ENCODE measurements around the gene NCKAP5.

NCKAP5 gene

GRCh38 chr2:132734961-132735360, 833.3 kb downstream of the NCKAP5 start:
- no peak for DNase-seq
- no peaks in the 10 kb centered on the region for H3K27me3 ChIP-seq (ENCODE audit: insufficient read depth, low read depth, severe bottlenecking)
- no peak overlapping the region for H3K4me3 ChIP-seq (ENCODE audit: low read depth, low read length)
- no peak overlapping the region for H3K27ac ChIP-seq
- peaks cover 12% of the 10 kb centered on the region for H3K36me3 ChIP-seq
- H3K9me3 ChIP-seq (ENCODE audit: severe bottlenecking): no peaks in the 10 kb centered on the region
- no peak for TF ChIP-seq CTCF (IDR thresholded peaks at IDR 0.05; ENCODE audit: low read depth, low read length)

GRCh38 chr2:132733094-132733493, 835.2 kb downstream of the NCKAP5 start:
- no peaks in the 10 kb centered on the region for H3K9me3 ChIP-seq (ENCODE audit: severe bottlenecking)
- no peak overlapping the region for H3K27ac ChIP-seq
- TF ChIP-seq CTCF (IDR thresholded peaks at IDR 0.05; ENCODE audit: low read depth, low read length): no peak

GRCh38 chr2:132732694-132733093, 835.6 kb downstream of the NCKAP5 start:
- Histone ChIP-seq H3K4me3 (ENCODE audit: low read depth, low read length) (no peak overlapping the region), H3K9me3 (ENCODE audit: severe bottlenecking) (no peaks in the 10 kb centered on the region), H3K27ac (no peak overlapping the region), H3K27me3 (ENCODE audit: insufficient read depth, low read depth, severe bottlenecking) (no peaks in the 10 kb centered on the region), H3K36me3 (peaks cover 12% of the 10 kb centered on the region)
- no peak for DNase-seq
- no peak for TF ChIP-seq CTCF (IDR thresholded peaks at IDR 0.05; ENCODE audit: low read depth, low read length)

More at GRCh38 chr2:132733094-132733493, 835.2 kb downstream of the NCKAP5 start:
- Histone ChIP-seq H3K27me3 (ENCODE audit: insufficient read depth, low read depth, severe bottlenecking) (no peaks in the 10 kb centered on the region), H3K36me3 (peaks cover 12% of the 10 kb centered on the region), H3K4me3 (ENCODE audit: low read depth, low read length) (no peak overlapping the region)
- no peak for DNase-seq

- no peak overlapping the region for H3K4me3 ChIP-seq (ENCODE audit: low read depth, low read length)
- no peaks in the 10 kb centered on the region for H3K27me3 ChIP-seq (ENCODE audit: insufficient read depth, low read depth, severe bottlenecking)
- no peak overlapping the region for H3K27ac ChIP-seq
- H3K9me3 ChIP-seq (ENCODE audit: severe bottlenecking): no peaks in the 10 kb centered on the region
- no peak for DNase-seq
- H3K36me3 ChIP-seq: peaks cover 12% of the 10 kb centered on the region
- TF ChIP-seq CTCF (IDR thresholded peaks at IDR 0.05; ENCODE audit: low read depth, low read length): no peak
These were observed 836.8 kb downstream of the NCKAP5 start for GRCh38 chr2:132731441-132731840.

GRCh38 chr2:132730611-132731010, 837.7 kb downstream of the NCKAP5 start:
- H3K27me3 ChIP-seq (ENCODE audit: insufficient read depth, low read depth, severe bottlenecking): no peaks in the 10 kb centered on the region
- H3K9me3 ChIP-seq (ENCODE audit: severe bottlenecking): no peaks in the 10 kb centered on the region
- no peak overlapping the region for H3K4me3 ChIP-seq (ENCODE audit: low read depth, low read length)
- H3K36me3 ChIP-seq: peaks cover 12% of the 10 kb centered on the region
- DNase-seq: no peak
- no peak overlapping the region for H3K27ac ChIP-seq
- no peak for TF ChIP-seq CTCF (IDR thresholded peaks at IDR 0.05; ENCODE audit: low read depth, low read length)

GRCh38 chr2:132729522-132729921, 838.7 kb downstream of the NCKAP5 start:
- Histone ChIP-seq H3K4me3 (ENCODE audit: low read depth, low read length) (no peak overlapping the region), H3K36me3 (peaks cover 16% of the 10 kb centered on the region), H3K27ac (no peak overlapping the region), H3K27me3 (ENCODE audit: insufficient read depth, low read depth, severe bottlenecking) (no peaks in the 10 kb centered on the region), H3K9me3 (ENCODE audit: severe bottlenecking) (no peaks in the 10 kb centered on the region)
- DNase-seq: no peak
- no peak for TF ChIP-seq CTCF (IDR thresholded peaks at IDR 0.05; ENCODE audit: low read depth, low read length)

All from WERI-Rb-1 (cell line).